GM13977 (cell line): ENCODE data around the gene DENND1B.
"Not testable (repeated sequence)": the region's sequence is repeated elsewhere in the genome, so short reads cannot be mapped to it uniquely, and the experiment has no call there.

Source experiments
- DNase-seq: peaks from one replicate; pipeline ENCODE4 v3.0.0; 2012; ENCODE audit warnings: low spot score
- CTCF ChIP-seq: IDR thresholded peaks from 2 replicates; pipeline ENCODE4 v1.5.1; 2012; ENCODE audit warnings: mild to moderate bottlenecking, control low read depth; ENCODE audit not compliant: insufficient read depth; ENCODE audit errors: extremely low read depth, missing control alignments
- in situ Hi-C: fragments of 300-500 bp; cut with MboI; formaldehyde crosslinking; loops from one replicate; pipeline ENCODE4 v1.12.0; 2022; ENCODE audit warnings: low sequenced_read_pairs, low pct_unique_long_range_greater_than_20kb, mixed read lengths, inconsistent platforms; ENCODE audit not compliant: unreplicated experiment

DENND1B gene

DNA sequence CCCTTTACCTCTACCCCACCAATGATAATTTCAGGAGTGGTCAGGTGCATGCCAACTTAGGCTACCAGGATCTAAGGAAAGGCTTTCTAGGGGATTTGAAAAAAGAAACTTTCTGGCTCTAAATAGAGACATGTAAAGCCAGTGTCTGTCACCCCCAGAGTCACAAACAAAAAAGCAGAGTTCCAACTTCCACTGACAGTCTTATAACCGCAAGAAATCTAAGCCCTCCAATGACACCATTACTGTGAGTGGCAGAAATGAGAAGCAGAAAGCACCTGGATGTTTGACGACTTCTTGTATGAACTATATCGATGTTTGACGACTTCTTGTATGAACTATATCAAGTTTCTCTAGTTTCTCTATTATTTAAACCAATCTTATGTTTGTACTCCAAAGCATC is 6.0 kb downstream of the DENND1B start:
- in situ Hi-C loops = no loop called here
- TF ChIP-seq CTCF = no peak
- DNase-seq = no peak

- no peak for TF ChIP-seq CTCF
- DNase-seq = no peak
- in situ Hi-C loops = no loop called here
These were observed 7.1 kb downstream of the DENND1B start for GRCh38 chr1:197768014-197768805.

- no peak for TF ChIP-seq CTCF
- DNase-seq = no peak
- in situ Hi-C loops = no loop called here
These were observed 11.5 kb downstream of the DENND1B start for GRCh38 chr1:197763769-197764168.

DNA sequence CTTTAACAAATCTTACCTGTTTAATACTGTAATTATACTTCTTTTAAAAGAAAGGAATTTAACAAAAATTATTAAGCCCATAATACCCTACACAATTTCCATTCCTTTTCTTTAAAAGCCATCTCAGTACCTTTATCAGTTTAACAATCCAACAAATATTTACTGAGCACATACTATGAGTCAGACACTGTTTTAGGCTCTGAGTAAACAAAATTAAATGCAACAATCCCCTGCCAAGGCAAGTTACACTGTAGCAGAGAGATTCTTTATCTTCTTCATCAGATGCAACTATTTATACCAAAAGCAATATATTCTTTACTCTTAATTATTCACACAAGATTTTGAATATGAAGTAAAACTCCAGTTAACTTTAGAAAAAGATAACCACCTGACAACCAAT is 12.0 kb downstream of the DENND1B start:
- in situ Hi-C loops = no loop called here
- DNase-seq = no peak
- no peak for TF ChIP-seq CTCF

- TF ChIP-seq CTCF = no peak
- in situ Hi-C loops = no loop called here
- peak; percentile 33 for DNase-seq
These were observed 13.6 kb downstream of the DENND1B start for GRCh38 chr1:197761654-197762053.

- in situ Hi-C loops, DNase-seq: not testable (repeated sequence)
These were observed 19.7 kb downstream of the DENND1B start for GRCh38 chr1:197755553-197755952.

GRCh38 chr1:197752652-197753164 is 22.6 kb downstream of the DENND1B start:
- in situ Hi-C loops, DNase-seq: not testable (repeated sequence)
